GM19324 (cell line): ENCODE results near the gene DISP2.

Experiments
- ATAC-seq: cut with Tn5 transposase; IDR thresholded peaks from one replicate; pipeline ENCODE4 v1.9.1; 2021; ENCODE audit warnings: mild to moderate bottlenecking, moderate library complexity; ENCODE audit not compliant: unreplicated experiment, low FRiP score

The DISP2 gene

DNA sequence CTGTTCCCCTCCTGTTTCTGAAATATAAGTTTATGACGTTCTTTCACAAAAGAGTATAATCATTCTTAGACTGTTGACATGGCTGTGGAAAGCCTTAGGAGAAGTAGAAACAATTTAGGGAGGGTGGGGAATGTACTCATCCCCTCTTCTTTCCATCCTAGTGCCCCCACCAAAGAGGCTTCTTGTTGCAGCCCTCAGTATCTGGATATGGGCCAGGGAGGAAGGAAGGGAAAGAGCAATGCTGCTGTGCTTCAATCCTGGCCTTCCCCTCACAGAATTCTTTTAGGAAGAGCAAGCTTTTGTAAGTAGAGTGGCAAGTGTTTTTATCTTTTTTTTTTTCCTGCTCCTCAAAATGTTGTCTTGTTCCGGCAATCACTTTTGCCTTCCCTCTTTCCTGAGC lies 32.8 kb upstream of the DISP2 start:
- no peak for ATAC-seq

DNA sequence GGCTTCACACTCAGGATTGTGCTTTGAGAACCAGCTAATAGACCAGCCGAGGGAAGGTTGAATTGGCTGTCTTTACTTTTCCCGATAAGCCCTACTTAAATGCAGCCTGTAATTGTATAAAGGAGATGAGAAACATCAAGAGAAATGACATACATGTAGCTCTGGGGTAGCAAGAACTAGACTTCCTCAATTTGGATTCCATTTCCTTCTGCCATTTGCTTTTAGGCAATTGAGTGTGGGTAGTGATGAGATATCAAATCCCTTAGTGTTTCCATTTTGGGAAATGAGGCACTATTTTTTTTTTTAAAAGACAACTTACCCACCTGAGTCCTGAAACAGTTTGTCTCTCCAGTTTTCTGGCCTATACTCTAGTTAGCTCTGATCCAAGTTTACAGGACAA lies 32.3 kb upstream of the DISP2 start:
- ATAC-seq, result no peak

DNA sequence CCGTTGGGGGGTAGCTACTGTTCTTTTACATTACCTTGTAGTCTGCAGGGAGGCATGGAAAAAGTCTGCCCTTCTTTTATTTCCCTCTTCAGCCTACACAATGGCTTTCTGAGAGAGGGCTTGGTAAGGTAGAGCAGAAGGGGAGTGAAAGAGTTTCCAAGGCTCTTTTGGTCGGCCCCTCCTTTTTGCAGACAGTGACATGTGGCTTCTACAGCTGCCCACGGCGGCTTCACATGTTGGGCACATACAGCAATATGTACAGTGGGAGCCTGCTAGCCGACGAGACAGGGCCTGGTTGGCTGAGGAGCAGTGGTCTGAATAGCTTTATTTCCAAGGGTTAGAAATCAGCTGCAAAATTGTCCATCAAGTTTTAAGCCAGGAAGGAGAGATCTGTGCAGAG lies 30.6 kb upstream of the DISP2 start:
- no peak for ATAC-seq

DNA sequence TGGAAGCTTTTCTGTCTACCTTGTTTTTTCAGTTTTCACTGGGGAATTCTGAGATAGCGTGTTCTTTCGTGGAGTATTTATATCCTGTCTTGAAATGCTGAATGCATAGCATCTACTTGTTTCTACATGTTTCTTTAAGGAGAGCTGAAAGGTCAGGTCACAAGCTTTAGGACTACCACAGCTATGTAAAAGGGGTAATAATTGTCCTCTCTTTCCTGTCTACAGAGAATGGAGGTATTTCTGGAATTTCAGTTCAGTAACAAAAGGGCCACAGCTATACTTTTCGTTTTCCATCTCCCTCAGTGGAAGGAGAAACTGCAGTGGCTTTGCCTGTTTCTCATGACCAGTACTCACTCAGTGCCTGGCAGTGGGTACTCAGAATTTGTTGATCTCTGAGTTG lies 29.8 kb upstream of the DISP2 start:
- ATAC-seq, result no peak

DNA sequence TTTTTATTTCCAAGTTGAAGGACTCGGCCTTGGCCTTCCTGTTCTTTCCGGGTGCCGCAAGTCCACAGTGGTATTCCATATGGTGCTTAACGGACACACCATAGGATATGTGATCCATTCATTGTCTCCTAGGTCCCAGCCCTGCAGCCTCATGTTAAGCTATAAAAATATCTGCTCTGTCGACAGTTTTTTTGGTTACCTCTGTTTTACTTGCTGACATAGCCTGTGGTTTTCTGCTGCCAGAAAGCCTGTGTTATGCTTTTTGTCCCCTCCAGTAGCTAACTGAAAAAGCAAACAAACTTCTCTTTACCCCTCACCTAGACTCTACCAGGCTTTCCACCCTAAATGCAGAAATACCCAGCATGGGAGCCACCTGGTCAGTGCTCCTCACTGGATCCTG lies 29.3 kb upstream of the DISP2 start:
- ATAC-seq, result no peak

DNA sequence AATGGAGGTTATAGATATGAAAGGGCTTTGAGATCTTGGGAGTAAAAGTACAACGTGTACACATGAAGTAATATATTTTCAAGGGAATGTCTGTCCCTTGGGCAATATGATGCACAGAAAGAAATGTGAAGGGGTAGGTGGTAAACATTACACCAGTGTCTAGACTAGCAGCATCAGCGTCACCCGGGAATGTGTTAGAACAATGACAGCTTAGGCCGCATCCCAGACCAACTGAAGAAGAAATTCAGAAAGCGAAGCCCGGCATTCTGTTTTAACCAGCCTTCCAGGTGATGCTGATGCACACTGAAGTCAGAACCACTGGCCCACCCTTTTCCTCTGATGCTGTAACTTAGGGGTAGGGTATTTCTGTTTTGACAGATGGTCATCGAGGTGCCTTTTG lies 28.2 kb upstream of the DISP2 start:
- ATAC-seq, result no peak

DNA sequence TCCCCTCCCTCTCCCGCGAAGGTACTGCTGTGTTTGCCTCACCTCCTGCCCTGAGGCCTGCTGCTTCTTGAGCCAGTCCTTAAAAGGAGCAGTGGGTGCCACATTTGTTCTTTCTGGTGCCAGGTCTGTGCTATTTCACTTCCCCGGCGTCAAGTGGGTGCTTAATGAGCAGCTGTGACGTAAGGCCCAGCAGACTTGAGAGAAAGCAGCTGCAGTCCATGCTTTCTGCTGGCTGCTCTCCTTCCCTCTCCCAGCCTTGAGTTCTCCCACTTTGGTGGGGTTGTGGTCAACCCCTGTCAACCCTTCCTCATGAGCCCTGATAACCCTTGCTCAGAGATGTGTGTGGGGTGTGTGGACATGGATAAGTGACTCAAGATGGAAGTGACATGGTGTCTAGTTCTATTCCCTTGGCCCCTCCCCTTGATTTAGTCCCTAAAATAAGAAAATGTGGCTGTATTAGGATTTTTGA lies 27.6 kb upstream of the DISP2 start:
- ATAC-seq, result no peak

DNA sequence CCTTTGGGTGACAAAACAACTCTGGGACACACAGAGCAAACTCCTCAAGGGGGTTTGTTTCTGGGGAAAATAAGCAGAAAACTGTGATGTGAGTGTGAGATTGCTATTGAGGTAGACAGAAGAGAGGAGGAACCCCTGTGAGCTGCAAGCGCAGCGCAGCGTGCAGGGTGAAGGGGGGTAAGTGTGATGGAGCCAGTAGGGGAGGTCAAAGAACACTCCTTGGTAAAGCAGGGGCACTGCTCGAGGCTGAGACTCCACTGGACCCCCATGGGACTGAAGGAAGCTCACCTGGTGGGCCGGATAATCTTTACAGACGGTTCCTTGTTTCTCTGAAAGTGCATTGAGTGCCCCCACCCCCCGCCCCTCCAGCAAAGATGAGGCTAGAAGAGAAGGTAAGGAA lies 27.0 kb upstream of the DISP2 start:
- no peak for ATAC-seq

DNA sequence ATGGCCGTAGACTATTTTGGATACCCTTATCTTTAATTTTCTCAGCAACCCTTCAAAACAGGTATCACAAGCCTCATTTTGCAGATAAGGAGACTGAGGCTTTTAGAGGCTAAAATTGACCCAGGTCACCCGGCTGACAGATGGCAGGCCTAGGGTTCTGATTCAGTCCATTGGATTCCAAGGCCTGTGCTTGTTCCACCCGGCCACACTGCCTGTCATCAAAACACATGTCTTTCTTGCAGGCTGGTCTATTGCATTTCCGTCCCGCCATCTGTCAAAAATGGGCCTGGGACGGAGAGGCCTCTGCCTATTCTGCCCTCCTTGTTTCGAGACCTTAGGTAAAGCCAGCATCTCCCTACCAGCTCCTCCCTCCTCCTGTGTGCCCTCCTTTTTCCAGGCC lies 26.4 kb upstream of the DISP2 start:
- ATAC-seq, result no peak

DNA sequence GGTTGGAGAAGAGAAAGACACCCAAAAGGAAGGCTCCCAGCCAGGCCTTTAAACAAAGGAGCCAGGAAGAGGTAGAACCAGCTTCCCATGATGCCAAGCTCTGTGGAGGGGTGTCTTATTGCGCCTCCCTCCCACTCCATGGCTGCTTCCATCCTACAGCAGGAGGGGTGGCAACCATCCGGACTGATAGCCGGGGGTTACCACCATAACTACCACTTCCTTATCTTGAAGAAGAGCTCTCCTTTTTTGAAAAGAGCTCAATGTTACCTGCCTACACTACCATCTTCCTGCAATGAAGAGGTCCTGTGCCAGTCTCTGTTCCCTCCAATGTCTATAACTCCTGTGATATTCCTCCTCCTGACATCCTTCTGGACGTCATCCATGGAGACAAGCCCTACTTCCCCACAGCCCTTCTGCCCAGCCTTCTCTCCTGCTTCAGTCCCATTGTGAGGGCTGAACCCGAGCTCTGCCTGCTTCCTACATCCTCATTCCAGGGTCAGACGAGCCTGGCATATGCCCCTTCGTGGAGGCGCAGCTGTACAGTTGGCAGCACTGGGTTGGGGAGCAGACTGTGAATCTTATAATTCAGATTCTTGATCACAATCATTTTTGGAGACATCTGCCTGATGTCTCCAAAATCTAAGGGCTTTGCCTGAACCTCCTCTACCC lies 25.8 kb upstream of the DISP2 start:
- ATAC-seq, result no peak

DNA sequence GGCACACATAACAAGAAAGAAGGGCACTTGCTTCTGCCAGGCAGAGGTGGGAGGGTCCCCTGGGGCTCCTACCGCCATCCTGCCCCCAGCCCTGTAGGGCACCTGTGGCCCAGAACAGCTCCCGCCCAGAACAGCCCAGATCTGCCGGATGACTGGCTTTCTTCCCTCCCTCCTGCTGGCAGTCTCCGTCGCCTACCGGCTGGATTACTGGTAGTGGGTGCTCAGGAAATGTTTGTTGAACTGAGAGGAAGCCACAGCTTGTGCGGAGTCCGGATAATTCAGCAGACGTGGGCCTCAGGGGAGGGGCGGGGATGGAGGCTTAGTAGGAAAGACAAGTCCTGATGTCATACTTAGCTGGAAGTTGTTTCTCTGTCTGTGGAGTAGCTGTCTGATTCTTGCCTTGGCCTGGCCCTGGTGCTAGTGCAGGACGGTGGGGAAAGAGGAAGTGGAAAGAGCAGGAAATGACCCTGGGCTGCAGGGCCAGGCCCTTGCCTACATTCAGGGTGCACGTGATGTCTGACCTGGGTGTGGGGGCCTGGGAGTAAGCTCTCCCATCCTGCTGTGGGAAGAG lies 24.0 kb upstream of the DISP2 start:
- ATAC-seq, result no peak

DNA sequence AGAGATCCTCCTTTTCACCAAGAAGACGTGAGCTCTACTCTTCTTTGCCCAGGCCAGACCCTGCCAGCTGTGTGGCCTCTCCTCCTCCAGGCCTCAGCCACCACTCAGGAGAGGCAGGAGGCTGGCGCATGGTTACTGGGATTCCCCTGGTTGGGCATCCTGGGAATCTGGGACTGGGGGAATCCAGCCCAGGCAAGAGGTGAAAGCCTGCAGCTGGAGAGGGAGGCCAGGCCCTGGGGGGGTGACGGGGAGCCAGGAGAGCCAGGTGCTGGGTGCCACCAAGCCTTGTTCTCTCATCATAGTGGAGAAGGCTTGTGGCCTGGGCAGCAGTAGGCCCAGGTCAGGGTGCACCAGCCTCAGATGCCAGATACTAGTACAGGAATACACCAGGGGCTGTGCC lies 23.5 kb upstream of the DISP2 start:
- ATAC-seq, result no peak

DNA sequence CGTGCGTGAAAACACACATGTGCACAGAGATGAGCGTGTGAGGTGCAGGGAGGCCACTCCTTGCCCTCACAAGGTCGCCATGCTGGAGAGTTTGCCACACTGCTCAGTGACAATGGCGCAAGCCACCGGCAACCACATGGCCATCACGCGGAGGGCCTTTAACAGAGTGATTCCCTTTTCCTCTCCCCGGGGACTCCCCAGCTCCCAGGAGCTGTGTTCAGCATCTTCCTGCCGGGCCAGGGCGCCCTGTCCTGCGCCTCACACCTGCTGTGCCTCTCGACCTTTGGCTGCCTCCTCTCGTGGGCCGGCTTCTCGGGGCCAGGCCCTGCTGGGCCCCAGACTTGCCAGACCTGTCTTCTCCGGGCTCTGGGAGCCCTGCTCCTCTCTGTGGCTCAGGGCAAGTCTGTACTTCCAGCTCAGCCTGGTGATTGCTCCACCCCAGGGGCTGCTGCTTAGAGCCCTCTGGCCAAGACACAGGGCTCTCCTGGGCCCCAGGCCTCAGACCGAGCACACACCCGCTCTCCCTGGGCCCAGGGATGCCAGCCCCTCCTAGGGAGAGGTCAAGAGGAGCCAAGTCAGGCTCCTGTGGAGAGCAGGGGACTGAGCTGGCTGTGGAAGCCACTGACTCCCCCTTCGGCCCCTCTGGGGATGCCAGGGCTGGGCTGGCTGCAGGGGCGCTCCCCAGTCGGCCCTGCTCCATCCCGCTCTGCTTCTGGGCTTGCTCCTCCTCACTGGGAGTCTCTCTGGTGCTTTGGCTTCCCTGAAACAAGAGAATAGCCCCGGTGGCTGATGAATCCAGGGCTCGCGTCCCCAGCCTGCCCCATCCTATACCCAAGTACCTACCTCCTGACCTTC lies 22.9 kb upstream of the DISP2 start:
- no peak for ATAC-seq

DNA sequence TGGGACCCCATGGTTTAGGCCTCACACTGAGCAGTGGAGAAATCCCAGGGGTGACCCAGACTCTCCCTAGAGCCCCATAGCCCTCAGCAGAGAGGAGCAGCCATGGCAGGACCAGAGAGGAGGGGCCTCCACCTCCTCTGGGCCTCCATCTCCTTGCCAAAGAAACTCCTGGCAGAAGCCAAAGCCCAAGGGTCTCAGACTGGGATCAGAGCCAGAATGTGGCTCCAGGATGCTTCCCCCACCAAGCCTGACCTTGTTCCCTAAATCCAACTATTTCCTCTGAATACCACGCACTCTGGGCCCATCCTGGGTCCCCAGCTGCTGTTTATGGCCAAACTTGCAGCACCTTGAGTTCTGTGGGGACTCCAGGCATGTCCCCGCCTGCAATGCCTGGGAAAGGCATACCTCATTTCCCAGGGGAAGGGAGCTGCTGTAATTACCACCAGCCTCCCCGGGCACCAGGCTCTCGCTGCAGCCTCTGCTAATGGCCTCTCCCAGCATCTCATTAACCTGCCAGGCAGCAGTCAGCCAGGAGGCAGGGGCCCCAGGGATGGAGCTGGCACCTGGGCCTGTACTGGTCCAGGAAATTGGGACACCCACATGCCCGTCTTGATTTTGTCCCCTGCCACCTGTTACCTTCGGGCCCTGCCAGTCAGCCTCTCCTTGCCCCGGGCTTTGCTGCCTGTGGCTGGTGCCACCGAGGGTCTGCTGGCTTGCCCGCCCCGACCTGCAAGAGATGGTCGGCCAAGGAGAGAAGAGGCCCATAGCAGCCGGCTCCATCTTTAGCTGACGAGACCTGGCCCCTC lies 21.9 kb upstream of the DISP2 start:
- ATAC-seq, result no peak

DNA sequence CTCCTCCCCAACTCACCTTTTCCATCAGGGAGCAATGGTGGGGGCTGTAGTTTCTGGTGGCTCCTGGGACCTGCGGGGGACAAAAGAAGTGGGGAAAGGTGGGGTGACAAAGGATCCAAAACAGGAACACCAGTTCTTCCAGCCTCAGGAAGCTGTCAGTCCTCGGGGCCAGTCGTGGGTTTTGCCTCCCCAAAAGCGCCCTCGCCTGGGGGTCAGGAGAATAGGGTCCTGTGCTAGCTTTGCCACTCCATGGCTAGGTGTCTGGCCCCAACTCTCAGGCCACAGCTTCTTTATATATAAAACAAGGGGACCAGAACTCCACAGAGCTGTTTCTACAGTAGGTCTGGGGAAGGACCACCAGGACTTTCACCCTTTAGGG lies 21.3 kb upstream of the DISP2 start:
- no peak for ATAC-seq

DNA sequence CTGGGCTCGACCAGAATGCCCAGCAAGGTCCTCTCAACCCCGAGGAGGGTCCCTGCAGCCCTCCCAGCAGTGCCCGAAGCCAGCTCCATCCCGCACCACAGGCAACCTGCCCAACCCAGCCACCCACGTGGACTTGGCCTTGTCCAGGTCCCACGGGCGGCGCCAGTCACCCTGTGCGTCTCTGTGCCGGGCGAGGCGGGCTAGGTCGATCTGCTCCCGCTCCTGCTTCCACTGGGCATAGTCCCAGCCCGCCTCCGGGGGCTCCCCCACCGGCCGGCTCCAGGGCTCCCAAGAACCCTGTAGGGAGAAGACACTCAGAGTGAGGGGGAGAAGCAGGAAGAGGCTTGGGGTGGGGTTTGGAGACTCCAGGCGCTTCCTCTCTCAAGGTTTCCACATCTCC lies 20.4 kb upstream of the DISP2 start:
- no peak for ATAC-seq

DNA sequence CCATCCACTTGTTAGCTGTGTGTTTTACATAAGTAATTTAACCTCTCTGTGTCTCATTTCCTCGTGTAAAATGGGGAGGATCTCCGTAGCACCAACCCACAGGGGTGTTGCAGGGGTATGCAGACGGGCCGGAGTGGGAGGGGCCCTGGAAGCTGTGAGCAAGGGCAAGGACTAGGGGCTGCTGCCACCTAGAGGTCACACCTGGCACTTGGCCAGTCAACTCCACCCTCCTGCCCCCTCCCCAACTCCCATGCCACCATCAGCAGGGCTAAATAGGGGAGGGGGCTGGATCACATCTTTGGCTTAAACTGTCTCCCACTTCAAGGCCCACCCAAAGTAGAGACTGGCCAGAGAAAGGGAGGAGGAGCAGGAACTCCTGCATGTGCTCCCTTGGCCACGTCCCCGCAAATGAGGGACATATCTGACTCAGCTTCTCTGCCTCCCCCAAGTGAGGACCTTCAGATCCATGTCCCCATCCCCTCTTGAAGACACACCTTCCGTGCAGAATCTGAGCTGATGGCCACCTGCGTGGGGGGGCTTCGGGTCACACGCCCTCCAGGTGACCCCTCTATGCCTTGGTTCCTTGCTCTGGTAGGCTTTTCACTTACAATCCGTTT lies 19.9 kb upstream of the DISP2 start:
- no peak for ATAC-seq

DNA sequence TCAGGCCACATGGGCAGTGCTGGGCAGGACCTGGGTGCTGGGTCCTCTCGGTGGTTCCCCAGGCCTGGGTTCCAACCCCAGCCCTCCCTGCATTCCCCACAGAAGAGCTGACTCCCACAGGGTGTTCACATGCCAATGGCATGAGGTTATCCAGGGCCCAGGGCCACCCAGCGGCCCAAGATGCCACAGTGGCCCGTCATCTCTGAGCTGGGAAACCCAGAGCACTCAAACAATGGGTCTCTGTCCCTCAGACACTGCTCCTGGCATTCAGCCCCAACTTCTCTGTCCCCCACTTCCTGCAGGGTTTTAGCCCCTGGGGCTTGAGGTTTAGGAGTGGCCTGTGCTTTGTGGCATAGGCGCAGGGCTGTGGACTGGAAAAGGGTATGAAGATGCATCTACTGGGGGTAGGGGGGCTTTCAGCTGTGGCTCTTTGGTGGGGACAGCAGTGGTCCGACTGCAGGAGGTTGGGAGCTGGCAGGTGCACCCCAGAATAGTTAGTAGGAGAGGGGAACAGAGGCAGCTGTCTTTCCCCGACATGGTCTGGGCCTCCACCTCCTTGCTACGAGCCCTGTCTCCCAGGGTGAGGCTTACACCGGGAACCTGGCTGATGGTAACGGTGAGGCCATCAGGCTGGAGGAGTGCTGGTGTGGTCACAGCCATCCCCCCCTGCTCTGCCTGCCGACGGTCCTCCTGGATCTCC lies 18.9 kb upstream of the DISP2 start:
- ATAC-seq, result no peak

DNA sequence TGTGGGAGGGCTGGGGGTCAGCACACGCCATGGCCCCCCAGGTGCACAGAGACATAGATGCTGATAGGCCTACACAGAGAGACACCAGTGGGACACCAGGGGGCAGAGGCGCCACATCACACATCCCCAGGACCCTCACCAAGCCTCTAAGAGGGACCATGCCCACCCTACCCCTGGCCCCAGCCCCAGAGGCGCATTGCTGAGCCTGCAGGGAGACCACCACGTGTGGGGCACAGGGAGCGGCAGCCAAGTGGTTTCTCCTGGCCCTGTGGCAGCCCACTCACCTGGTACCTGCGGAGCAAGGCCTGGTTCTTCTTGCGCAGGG lies 18.4 kb upstream of the DISP2 start:
- no peak for ATAC-seq

DNA sequence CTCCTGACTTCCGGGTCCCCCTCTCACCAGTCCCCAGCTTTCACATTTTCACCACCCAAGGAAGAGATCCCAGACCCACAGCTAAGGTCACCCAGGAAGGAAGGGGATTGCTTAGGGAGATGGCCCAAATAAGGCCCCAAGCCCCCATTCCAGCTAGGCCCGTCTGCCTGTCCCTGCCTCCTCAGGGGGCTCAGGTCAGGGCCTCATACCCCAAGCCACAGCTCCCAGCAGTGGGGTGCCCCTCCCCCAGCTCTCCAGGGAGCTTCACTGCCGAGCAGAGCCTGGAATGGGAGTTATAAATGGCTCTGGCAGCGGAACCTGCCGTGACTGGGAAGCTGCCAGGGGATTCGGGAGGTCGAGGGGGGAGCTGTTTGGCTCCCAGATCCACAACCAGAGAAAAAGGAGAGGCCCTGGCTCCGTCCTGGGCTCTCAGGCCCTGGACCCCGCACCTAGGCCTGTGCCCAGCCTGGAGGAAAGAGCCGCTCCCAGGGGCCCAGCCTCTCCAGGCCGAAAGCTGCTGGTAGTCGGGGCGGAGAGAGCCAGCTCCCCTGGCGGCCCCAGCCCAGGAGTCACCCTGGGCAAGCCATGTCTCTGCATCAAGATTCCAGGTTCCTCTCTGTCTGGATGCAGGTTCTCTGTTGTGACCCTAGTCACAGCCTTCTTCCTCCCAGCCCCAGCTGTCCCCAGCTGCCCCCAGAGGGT lies 17.8 kb upstream of the DISP2 start:
- no peak for ATAC-seq
